BJ (cell line): ENCODE data around the gene PDILT. TPM values are rescaled to one million over a fixed set of nuclear protein-coding genes. Genes with fewer than 3 reads are reported as not detected.

Experiments
- CTCF ChIA-PET: fragments of 350-600 bp; formaldehyde crosslinking; extraction: SDS; loops from one replicate; lab custom pipeline; 2021; ENCODE audit warnings: antibody characterized with exemption, inconsistent platforms; lab: Yijun Ruan, JAX
- POLR2A ChIA-PET: fragments of 300-600 bp; sonication (Branson Sonifier 250); formaldehyde crosslinking; extraction: SDS; loops from one replicate; lab custom pipeline; 2021; ENCODE audit warnings: antibody characterized with exemption; lab: Charles Lee
- DNase-seq: peaks from one replicate; pipeline ENCODE4 v3.0.0-alpha.2; 2011; ENCODE audit warnings: low read depth
- H3K27me3 ChIP-seq: 2 replicates; pipeline ENCODE4 v1.6.0; 2011; ENCODE audit warnings: low read length; ENCODE audit not compliant: control insufficient read depth, insufficient read depth
- H3K36me3 ChIP-seq: 2 replicates; pipeline ENCODE4 v1.5.1; 2011; ENCODE audit warnings: low read length; ENCODE audit not compliant: control insufficient read depth, insufficient read depth
- H3K4me3 ChIP-seq: 2 replicates; pipeline ENCODE4 v1.5.1; 2011; ENCODE audit warnings: low read depth, mild to moderate bottlenecking, control low read depth, low read length
- polyA plus RNA-seq: library from polyadenylated mRNA; depleted of rRNA; stranded (reverse); fragments of >200 nt; gene quantifications from 2 replicates; pipeline ENCODE4 v1.2.3, GENCODE V29; 2011
- TF ChIP-seq, protein P1 (sequence below): IDR thresholded peaks from 2 replicates; pipeline ENCODE4 v1.5.1; 2011; ENCODE audit warnings: low read depth, mild to moderate bottlenecking, control low read depth, inconsistent platforms, low read length, moderate library complexity; ENCODE audit not compliant: insufficient read depth

Gene PDILT
- polyA plus RNA-seq, 1 experiment = not detected

- no peak for DNase-seq
- no peak overlapping the region for H3K4me3 ChIP-seq
- no peaks in the 10 kb centered on the region for H3K27me3 ChIP-seq
- H3K36me3 ChIP-seq = no peaks in the 10 kb centered on the region
- POLR2A ChIA-PET = no interaction called here
- CTCF ChIA-PET = interaction anchor here (5.9 kb wide), 1 partner anchor 484 kb away, joined by 154 read pairs; no protein-coding TSS in a partner anchor
- TF ChIP-seq, protein P1, sequence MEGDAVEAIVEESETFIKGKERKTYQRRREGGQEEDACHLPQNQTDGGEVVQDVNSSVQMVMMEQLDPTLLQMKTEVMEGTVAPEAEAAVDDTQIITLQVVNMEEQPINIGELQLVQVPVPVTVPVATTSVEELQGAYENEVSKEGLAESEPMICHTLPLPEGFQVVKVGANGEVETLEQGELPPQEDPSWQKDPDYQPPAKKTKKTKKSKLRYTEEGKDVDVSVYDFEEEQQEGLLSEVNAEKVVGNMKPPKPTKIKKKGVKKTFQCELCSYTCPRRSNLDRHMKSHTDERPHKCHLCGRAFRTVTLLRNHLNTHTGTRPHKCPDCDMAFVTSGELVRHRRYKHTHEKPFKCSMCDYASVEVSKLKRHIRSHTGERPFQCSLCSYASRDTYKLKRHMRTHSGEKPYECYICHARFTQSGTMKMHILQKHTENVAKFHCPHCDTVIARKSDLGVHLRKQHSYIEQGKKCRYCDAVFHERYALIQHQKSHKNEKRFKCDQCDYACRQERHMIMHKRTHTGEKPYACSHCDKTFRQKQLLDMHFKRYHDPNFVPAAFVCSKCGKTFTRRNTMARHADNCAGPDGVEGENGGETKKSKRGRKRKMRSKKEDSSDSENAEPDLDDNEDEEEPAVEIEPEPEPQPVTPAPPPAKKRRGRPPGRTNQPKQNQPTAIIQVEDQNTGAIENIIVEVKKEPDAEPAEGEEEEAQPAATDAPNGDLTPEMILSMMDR = no peak
These were observed 16.6 kb downstream of the PDILT start for GRCh38 chr16:20387978-20388377.

GRCh38 chr16:20385844-20386832 is 18.4 kb downstream of the PDILT start:
- CTCF ChIA-PET = interaction anchor here (0.8 to 5.9 kb wide), 13 partner anchors 8 to 482 kb away, joined by 3 to 154 read pairs (median 3); no protein-coding TSS in a partner anchor
- H3K27me3 ChIP-seq = no peaks in the 10 kb centered on the region
- no peak overlapping the region for H3K4me3 ChIP-seq
- no peaks in the 10 kb centered on the region for H3K36me3 ChIP-seq
- no peak for DNase-seq
- TF ChIP-seq, protein P1 = peak; percentile 88
- POLR2A ChIA-PET = no interaction called here

DNA sequence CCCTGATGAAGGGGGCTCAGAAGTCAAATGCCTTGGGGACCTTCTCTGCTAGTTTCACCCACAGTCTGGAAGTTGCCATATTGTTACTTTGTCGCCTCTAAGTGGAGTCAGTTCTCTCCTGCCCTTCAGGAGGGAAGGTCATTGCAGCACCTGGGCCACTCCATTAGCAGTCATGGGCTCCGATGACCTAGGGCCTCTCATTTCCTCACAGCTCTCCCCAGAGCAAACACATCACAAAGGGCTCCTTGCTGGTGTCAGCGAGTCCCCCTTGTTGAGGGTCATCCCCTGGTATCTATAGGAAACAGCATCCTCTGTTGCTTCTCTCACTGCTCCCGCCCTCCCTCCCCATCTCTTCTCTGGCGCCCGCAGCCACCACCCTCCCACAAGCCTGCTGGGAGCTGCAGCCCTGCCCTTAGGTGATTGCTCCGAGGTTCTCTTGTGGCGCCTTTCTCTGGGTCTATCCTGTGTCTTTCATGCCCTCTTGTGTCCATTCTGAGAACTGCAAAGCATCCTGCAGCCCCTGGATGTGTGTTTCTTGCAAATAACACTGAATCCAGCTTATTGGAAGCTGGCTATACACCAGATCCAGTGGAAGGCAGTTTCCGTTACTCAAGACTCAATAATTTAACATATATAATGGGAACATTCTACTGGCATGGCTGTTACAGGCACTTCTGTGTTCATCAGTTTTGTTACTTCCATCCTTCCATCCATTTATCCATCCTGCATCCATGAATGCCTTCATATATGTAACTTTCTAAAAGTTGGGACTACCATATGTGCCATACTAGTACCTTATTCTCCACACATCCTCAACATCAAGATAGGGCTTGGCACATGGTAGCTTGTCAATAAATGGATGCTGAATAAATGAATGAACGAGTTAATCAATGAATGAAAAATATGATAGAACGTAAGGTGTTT is 21.2 kb downstream of the PDILT start:
- ChIA-PET CTCF (interaction anchor here (0.6 to 5.9 kb wide), 12 partner anchors 9 to 816 kb away, joined by 3 to 154 read pairs (median 5); no protein-coding TSS in a partner anchor), POLR2A (no interaction called here)
- Histone ChIP-seq H3K36me3 (no peaks in the 10 kb centered on the region), H3K27me3 (no peaks in the 10 kb centered on the region), H3K4me3 (no peak overlapping the region)
- no peak for DNase-seq
- TF ChIP-seq, protein P1 = peak; percentile 81

DNA sequence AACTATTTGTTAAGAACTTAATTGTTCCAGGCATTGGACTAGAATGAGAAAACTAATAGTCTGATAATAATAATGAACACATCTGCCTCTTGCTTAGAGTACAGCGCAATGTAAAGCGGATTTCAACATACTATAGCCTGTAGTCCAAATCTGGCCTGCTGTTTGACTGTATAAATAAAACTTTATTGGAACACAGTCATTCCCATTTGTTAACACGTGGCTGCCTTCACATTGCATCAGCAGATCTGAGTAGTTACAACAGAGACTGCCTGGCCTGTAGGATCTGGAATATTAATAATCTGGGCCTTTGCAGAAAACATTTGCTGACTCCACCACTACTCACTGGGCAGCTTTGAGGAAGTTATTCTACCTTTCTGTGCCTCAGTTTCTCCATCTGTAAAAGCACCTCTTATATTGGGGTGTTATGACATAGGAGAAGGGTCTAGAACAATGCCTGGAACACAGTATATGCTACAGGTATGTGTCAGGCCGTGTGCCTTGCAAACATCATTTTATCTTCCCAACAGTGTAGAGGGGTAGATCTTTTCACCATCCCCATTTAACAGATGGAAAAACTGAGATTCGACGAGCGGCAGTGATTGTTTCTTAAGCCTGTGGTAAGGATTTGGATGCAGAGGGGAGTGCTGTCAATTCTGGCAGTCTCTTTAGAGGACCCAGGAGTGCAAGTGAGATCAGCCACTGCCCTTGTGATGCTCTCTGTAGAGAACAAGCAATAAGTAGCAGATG is 22.2 kb downstream of the PDILT start:
- TF ChIP-seq, protein P1 = no peak
- H3K36me3 ChIP-seq = no peaks in the 10 kb centered on the region
- CTCF ChIA-PET = interaction anchor here (0.7 to 5.9 kb wide), 7 partner anchors 8 to 713 kb away, joined by 3 to 154 read pairs (median 7); no protein-coding TSS in a partner anchor
- no peak for DNase-seq
- POLR2A ChIA-PET = no interaction called here
- H3K27me3 ChIP-seq = no peaks in the 10 kb centered on the region
- H3K4me3 ChIP-seq = no peak overlapping the region
